Islet precursor cell (in vitro differentiated cells): ENCODE measurements around the gene HS3ST2.
"Not testable (repeated sequence)": the region's sequence is repeated elsewhere in the genome, so short reads cannot be mapped to it uniquely, and the experiment has no call there.

ENCODE experiments used
- DNase-seq: peaks from one replicate; pipeline ENCODE4 v3.0.0-alpha.2; 2018

HS3ST2 gene

GRCh38 chr16:22885951-22886350 is 72.0 kb downstream of the HS3ST2 start:
- DNase-seq = no peak

- no peak for DNase-seq
Observed at GRCh38 chr16:22886927-22887326, 73.0 kb downstream of the HS3ST2 start.

GRCh38 chr16:22887445-22887844 is 73.5 kb downstream of the HS3ST2 start:
- no peak for DNase-seq

GRCh38 chr16:22888791-22889190 is 74.8 kb downstream of the HS3ST2 start:
- DNase-seq = no peak

GRCh38 chr16:22890976-22891375 is 77.0 kb downstream of the HS3ST2 start:
- DNase-seq = no peak

DNA sequence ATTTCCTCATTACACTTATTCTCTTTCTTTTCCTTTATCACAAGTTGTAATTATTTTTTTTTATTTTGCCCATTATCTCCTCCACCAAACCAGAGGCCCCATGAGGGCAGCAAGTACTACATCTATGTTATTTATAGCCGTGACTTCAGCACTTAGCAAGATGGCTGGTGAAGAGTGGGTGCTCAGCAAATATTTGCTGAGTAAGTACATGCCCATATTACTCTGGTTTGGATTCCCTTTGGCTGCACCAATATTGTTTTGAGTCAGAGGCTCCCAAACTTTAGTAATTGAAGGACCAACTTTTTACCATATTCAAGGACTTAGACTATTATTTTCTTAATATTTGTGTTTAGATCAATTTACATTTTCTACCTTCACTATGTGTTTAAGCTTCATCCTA is 83.2 kb downstream of the HS3ST2 start:
- DNase-seq = no peak

GRCh38 chr16:22898131-22898530 is 84.2 kb downstream of the HS3ST2 start:
- no peak for DNase-seq

GRCh38 chr16:22898874-22899348 is 84.9 kb downstream of the HS3ST2 start:
- peak; percentile 87 for DNase-seq

DNA sequence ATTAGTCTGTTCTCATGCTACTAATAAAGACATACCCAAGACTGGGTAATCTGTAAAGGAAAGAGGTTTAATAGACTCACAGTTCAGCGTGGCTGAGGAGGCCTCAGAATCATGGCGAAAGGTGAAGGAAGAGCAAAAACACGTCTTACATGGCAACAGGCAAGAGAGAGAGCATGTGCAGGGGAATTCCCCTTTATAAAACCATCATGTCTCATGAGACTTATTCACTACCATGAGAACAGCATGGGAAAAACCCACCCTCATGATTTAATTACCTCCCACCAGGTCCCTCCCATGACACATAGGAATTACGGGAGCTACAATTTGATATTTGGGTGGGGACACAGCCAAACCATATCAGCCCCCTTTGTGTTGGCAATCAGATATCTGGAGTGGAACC is 85.6 kb downstream of the HS3ST2 start:
- not testable (repeated sequence) for DNase-seq

- no peak for DNase-seq
Observed at GRCh38 chr16:22900863-22901262, 86.9 kb downstream of the HS3ST2 start.

DNA sequence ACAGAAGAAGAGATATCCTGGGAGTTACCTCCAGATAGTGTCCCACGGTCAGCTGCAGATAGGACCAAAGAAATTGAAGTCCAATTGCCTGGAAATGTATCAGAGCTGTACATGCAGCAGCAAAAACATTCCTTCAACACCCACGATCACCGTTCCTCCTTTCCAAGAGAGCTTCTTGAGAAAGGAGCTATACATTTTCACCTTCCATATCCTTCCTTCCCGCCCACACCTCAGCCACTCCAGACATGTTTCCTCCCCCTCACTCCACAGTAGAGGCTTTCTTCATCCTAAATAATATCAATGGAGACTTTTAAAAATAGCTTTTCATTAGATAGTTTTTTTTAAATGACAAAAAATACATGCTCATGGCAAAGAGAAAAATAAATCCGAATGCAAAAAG is 87.6 kb downstream of the HS3ST2 start:
- DNase-seq = no peak

GRCh38 chr16:22903716-22904115 is 89.8 kb downstream of the HS3ST2 start:
- no peak for DNase-seq

GRCh38 chr16:22912654-22913053 is 98.7 kb downstream of the HS3ST2 start:
- no peak for DNase-seq

GRCh38 chr16:22915003-22915402 is 101.0 kb downstream of the HS3ST2 start:
- DNase-seq = no peak

DNA sequence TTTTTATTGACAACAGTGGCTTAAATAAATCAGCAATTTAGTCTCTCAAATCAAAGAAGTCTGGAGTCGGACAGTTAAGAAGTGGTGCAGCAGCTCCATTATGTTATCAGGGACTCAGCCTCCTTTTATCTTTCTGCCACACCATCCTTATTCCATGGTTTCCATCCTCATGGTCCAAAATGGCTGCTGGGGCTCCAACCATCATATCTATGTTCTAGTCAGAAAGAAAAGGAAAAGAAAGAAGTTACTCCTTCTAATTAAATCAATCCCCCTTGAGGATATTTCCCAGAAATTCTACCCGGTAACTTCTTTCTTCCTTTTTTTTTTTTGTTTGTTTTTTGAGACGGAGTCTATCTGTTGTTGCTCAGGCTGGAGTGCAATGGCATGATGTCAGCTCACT is 109.5 kb downstream of the HS3ST2 start:
- no peak for DNase-seq

GRCh38 chr16:22924492-22924891 is 110.5 kb downstream of the HS3ST2 start:
- no peak for DNase-seq

GRCh38 chr16:22926105-22926751 is 112.3 kb downstream of the HS3ST2 start:
- DNase-seq = no peak

GRCh38 chr16:22927306-22927705 is 113.3 kb downstream of the HS3ST2 start:
- DNase-seq = no peak

GRCh38 chr16:22928882-22929435 is 115.0 kb downstream of the HS3ST2 start:
- DNase-seq = no peak

DNA sequence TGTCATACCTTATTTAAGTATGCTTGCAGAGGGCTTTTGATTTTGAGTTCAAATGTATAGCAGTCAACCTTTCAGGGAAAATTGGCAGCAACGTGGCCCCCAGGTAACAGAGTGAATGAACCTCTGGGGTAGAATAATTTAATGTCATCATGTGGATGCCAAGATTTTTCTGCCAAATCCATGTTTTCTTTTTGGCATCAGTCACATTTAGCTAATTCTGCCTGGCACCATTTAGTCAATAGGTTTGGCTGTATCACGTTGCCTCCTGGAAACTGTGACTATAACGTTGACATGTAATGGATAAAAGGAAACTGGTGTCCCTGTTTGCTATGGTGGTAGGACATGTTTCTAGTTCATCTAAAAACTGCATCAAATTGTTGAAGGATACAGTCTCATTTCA is 115.5 kb downstream of the HS3ST2 start:
- no peak for DNase-seq

- no peak for DNase-seq
Observed at GRCh38 chr16:22932032-22932771, 118.2 kb downstream of the HS3ST2 start.

GRCh38 chr16:22933173-22933572 is 119.2 kb downstream of the HS3ST2 start:
- no peak for DNase-seq

DNA sequence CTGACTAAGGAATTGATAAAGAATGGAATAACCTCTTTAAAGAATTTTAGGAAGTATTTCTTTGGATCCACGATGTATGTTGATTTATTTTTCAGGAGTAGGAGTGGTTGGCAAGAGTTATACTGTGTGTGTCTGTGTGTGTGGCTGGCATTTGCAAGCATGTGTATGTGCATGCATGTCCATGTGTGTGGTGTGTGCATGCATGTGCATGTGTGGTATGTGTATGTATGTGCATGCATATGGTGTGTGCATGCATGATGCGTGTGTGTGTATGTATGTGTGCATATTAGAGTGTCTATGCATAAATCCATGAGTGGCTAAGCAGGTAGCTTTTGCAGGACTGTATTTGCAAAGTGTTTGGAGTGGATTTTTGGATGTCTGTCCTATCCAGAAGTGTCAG is 120.8 kb downstream of the HS3ST2 start:
- DNase-seq = no peak

DNA sequence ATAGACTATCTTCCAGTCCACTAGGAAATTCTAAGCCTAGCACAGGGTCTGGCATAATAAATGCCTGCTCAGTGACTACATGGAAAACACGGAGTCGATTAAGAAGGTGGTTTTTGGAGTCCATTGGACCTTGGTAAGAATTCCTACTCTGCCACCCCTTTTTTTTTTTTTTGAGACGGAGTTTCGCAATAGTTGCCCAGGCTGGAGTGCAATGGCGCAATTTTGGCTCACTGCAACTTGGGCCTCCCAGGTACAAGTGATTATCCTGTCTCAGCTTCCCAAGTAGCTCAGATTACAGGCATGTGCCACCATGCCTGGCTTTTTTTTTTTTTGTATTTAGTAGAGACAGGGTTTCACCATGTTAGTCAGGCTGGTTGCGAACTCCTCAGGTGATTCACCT is 123.2 kb downstream of the HS3ST2 start:
- no peak for DNase-seq
